ENCODE measurements around the gene CD79B.
"Not testable (repeated sequence)": the region's sequence is repeated elsewhere in the genome, so short reads cannot be mapped to it uniquely, and the experiment has no call there.

CD79B gene

DNA sequence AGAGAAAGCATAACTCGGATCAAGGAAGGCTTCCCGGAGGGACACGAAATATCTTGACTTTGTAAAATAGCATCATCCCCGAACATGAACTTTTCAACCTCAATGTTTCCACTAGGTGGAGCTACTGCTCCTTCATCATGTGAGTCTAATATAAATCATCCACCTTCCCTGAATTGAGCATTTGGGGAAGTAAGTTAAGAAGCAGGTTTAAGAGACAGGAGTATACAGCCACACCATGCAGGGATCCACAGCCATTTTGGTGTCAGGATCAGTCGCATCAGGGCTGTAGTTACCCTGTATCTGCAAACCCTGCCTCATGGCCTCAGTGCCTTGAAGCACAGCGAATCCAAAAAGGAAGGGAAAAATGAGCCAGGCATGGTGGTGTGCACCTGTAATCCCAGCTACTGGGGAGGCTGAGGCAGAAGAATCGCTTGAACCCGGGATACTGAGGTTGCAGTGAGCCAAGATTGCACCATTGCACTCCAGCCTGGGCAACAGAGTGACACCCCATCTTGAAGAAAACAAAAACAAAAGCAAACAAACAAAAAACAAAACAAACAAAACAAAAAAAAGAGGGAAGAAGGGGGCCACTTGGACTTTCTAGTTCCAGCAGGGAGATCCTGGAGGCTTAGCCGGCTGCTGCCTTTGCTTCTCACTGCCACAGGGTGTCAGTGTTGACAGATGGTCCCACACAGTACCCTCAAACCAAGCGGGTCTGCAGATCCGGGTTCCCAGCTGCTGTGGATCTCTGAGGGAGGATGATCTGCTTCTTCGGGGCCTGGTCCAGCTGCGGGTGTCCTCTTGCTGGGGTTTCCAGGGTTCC is 42.9 kb downstream of the CD79B start:
- not testable (repeated sequence) for H3K4me1 ChIP-seq (ENCODE audit: control insufficient read depth, insufficient read depth, low read length, poor library complexity, severe bottlenecking); H3K27ac ChIP-seq (ENCODE audit: low read depth, low read length, severe bottlenecking); H3K36me3 ChIP-seq (ENCODE audit: control insufficient read depth, insufficient read depth, low read length); H3K4me3 ChIP-seq (ENCODE audit: extremely low read depth, insufficient read depth, low read length, poor library complexity, severe bottlenecking); H3K9me3 ChIP-seq (ENCODE audit: control insufficient read depth, low read length)
- WGBS, 2 experiments (ENCODE audit: insufficient coverage in 2 of 2): 49 to 66% methylated on average over 8 to 9 of the region's 13 CpGs

DNA sequence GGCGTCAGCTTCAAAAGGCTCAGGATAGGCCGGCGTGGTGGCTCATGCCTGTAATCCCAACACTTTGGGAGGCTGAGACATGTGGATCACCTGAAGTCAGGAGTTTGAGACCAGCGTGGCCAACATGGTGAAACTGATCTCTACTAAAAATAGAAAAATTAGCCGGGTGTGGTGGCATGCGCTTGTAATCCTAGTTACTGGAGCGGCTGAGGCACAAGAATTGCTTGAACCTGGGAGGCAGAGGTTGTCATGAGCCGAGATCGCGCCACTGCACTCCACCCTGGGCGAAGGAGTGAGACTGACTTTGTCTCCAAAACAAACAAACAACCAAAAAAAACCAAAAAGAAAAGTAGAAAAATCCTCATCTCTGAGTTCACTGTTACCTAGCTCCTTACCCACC is 47.0 kb downstream of the CD79B start:
- H3K9me3 ChIP-seq (ENCODE audit: control insufficient read depth, low read length); H3K27ac ChIP-seq (ENCODE audit: low read depth, low read length, severe bottlenecking); H3K36me3 ChIP-seq (ENCODE audit: control insufficient read depth, insufficient read depth, low read length); H3K4me3 ChIP-seq (ENCODE audit: extremely low read depth, insufficient read depth, low read length, poor library complexity, severe bottlenecking); H3K4me1 ChIP-seq (ENCODE audit: control insufficient read depth, insufficient read depth, low read length, poor library complexity, severe bottlenecking): not testable (repeated sequence)
- 89% methylated on average over 5 of the region's 11 CpGs for WGBS, 2 experiments (ENCODE audit: insufficient coverage in 2 of 2)

DNA sequence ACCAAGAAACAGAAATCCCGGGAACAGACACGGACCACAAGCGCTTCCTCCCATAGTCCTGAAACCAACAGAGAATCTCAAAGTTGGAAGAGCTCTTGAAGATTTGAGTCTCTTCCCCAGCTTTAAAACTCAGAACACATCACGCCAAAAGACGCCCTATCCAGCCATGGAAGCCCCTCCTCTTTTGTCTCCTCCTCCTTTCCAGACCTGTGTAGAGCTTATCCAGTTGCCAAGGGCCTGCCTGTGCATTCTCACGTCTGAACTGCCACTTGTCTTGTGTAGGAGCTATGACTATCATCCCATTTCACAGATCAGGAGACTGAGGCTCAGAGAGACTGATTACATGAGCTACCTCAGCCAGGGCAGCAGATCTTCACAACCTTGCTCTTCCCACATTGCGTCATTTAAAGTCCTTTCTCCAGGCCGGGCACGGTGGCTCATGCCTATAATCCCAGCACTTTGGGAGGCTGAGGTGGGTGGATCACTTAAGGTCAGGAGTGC is 49.5 kb downstream of the CD79B start:
- WGBS, 2 experiments (ENCODE audit: insufficient coverage in 2 of 2): 74 to 97% methylated on average over 3 to 4 of the region's 9 CpGs
- not testable (repeated sequence) for H3K27ac ChIP-seq (ENCODE audit: low read depth, low read length, severe bottlenecking); H3K36me3 ChIP-seq (ENCODE audit: control insufficient read depth, insufficient read depth, low read length); H3K9me3 ChIP-seq (ENCODE audit: control insufficient read depth, low read length); H3K4me3 ChIP-seq (ENCODE audit: extremely low read depth, insufficient read depth, low read length, poor library complexity, severe bottlenecking); H3K4me1 ChIP-seq (ENCODE audit: control insufficient read depth, insufficient read depth, low read length, poor library complexity, severe bottlenecking)

DNA sequence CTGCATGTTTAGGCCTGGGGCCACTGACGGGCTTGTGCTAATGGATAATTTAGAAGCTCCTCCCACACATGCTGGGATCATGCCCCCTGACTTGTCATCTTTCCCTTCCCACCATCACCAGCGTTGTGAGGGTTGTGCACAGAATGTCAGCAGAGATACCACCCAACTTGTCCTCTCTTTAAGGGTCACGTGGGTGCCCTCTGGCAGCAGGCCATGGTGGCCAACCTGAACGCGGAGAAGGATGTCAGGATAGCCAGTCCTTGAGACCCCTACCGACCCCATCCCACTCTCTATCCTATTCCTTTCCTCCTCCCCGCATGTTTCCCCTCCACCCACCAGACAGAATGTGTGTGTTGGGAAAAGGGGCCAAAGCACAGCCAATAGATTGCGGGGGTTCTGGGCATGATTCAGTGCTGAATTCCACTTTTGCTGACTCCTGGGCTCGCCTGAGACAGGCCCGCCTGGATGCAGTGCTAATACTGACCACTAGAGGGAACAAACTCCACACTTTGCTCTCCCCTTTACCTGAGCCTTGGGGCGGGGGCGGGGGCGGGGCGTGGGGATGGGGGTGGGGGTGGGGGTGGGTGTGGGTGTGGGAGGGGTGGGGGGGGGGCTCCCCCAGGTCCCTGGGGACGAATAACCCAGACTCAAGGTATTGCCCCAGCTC is 50.1 kb downstream of the CD79B start, which contains the start of gene GH2:
Gene GH2 (minus strand): TSS at position 10 of the 667 bp plus-strand sequence. CDS start 143 bp downstream, outside the sequence.
- H3K36me3 ChIP-seq (ENCODE audit: control insufficient read depth, insufficient read depth, low read length): no peaks in the 10 kb centered on the region
- no peaks in the 10 kb centered on the region for H3K9me3 ChIP-seq (ENCODE audit: control insufficient read depth, low read length)
- H3K4me3 ChIP-seq (ENCODE audit: extremely low read depth, insufficient read depth, low read length, poor library complexity, severe bottlenecking): no peak within 1 kb of the TSS
- no peaks in the 10 kb centered on the region for H3K4me1 ChIP-seq (ENCODE audit: control insufficient read depth, insufficient read depth, low read length, poor library complexity, severe bottlenecking)
- H3K27ac ChIP-seq (ENCODE audit: low read depth, low read length, severe bottlenecking): no peak within 1 kb of the TSS
- 54 to 92% methylated on average over 3 to 5 of the region's 15 CpGs for WGBS, 2 experiments (ENCODE audit: insufficient coverage in 2 of 2)

DNA sequence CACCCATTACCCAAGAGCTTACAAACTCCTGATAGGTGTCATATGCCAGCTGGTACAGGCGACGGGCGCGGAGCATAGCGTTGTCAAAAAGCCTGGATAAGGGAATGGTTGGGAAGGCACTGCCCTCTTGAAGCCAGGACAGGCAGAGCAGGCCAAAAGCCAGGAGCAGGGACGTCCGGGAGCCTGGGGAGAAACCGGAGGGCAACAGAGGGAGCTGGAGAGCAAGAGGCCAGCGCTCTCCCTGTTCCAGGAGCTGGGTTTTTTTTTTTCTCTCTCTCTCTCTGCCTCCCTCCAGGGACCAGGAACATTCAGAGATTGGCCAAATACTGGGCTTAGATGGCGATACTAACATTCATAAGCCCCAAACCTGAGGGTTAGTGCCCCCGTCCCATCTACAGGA is 50.8 kb downstream of the CD79B start:
- H3K27ac ChIP-seq (ENCODE audit: low read depth, low read length, severe bottlenecking); H3K4me3 ChIP-seq (ENCODE audit: extremely low read depth, insufficient read depth, low read length, poor library complexity, severe bottlenecking); H3K4me1 ChIP-seq (ENCODE audit: control insufficient read depth, insufficient read depth, low read length, poor library complexity, severe bottlenecking); H3K36me3 ChIP-seq (ENCODE audit: control insufficient read depth, insufficient read depth, low read length); H3K9me3 ChIP-seq (ENCODE audit: control insufficient read depth, low read length): not testable (repeated sequence)
- 50 to 70% methylated on average over 8 to 10 of the region's 11 CpGs for WGBS, 2 experiments (ENCODE audit: insufficient coverage in 2 of 2)

DNA sequence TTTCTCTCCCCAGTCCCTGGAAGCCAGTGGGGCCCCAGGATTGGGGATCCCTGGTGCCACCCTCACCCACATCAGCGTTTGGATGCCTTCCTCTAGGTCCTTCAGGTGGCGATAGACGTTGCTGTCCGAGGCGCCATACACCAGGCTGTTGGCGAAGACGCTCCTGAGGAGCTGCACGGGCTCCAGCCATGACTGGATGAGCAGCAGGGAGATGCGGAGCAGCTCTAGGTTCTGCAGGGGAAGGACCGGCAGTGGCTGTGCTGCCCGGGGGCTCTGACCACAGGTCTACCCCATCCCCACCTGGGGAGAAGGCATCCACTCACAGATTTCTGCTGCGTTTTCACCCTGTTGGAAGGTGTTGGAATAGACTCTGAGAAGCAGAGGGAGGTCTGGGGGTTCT is 51.4 kb downstream of the CD79B start:
- H3K36me3 ChIP-seq (ENCODE audit: control insufficient read depth, insufficient read depth, low read length): no peaks in the 10 kb centered on the region
- 89 to 94% methylated on average over 10 of the region's 12 CpGs for WGBS, 2 experiments (ENCODE audit: insufficient coverage in 2 of 2)

More for the DNA sequence above, 51.4 kb downstream of the CD79B start:
- Histone ChIP-seq H3K9me3 (ENCODE audit: control insufficient read depth, low read length) (no peaks in the 10 kb centered on the region), H3K27ac (ENCODE audit: low read depth, low read length, severe bottlenecking) (no peak overlapping the region), H3K4me3 (ENCODE audit: extremely low read depth, insufficient read depth, low read length, poor library complexity, severe bottlenecking) (no peak overlapping the region), H3K4me1 (ENCODE audit: control insufficient read depth, insufficient read depth, low read length, poor library complexity, severe bottlenecking) (no peaks in the 10 kb centered on the region)
